Astrocyte (in vitro differentiated cells and primary cell): ENCODE data around the gene MAPK10.

Experiments used
- EZH2 ChIP-seq: IDR thresholded peaks from 2 replicates; pipeline ENCODE4 v1.6.1; 2012; ENCODE audit warnings: mild to moderate bottlenecking, low read length, inconsistent platforms; ENCODE audit not compliant: insufficient read depth
- TF ChIP-seq, protein P1 (sequence below): IDR thresholded peaks from 2 replicates; pipeline ENCODE4 v1.5.1; 2011; ENCODE audit warnings: low read depth, mild to moderate bottlenecking, inconsistent platforms, low read length, moderate library complexity; ENCODE audit not compliant: insufficient read depth

DNA sequence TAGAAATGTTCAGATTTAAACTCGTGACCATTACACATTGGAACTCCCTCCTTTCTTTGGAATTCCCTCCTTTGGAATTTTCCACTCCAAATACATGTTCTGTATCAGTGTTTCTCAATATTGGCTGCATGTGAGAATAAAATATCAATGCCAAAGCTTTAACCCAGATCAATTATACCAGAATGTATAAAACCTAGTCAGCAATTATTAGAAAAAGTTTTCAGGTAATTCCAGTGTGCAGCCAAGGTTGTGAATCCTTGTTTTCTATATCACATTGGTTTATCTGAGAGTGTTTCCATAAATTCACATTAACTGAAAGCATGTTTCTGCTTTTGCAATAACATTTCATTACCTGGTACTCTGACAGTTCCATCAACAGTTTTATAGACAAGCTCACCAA is 394.3 kb downstream of the MAPK10 start:
- TF ChIP-seq, protein P1, sequence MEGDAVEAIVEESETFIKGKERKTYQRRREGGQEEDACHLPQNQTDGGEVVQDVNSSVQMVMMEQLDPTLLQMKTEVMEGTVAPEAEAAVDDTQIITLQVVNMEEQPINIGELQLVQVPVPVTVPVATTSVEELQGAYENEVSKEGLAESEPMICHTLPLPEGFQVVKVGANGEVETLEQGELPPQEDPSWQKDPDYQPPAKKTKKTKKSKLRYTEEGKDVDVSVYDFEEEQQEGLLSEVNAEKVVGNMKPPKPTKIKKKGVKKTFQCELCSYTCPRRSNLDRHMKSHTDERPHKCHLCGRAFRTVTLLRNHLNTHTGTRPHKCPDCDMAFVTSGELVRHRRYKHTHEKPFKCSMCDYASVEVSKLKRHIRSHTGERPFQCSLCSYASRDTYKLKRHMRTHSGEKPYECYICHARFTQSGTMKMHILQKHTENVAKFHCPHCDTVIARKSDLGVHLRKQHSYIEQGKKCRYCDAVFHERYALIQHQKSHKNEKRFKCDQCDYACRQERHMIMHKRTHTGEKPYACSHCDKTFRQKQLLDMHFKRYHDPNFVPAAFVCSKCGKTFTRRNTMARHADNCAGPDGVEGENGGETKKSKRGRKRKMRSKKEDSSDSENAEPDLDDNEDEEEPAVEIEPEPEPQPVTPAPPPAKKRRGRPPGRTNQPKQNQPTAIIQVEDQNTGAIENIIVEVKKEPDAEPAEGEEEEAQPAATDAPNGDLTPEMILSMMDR = no peak
- TF ChIP-seq EZH2 = no peak
